Activated naive CD4-positive, alpha-beta T cell (primary cell): Measurements from ENCODE around the gene ABCA8.

Source experiments
- DNase-seq, 4 experiments: peaks; one replicate each; lab custom pipeline; 2025; lab: John Stamatoyannopoulos, UW

ABCA8 gene

GRCh38 chr17:68943123-68943811 is 11.9 kb downstream of the ABCA8 start:
- DNase-seq = no peak

GRCh38 chr17:68942389-68942788 is 12.8 kb downstream of the ABCA8 start:
- no peak for DNase-seq

DNA sequence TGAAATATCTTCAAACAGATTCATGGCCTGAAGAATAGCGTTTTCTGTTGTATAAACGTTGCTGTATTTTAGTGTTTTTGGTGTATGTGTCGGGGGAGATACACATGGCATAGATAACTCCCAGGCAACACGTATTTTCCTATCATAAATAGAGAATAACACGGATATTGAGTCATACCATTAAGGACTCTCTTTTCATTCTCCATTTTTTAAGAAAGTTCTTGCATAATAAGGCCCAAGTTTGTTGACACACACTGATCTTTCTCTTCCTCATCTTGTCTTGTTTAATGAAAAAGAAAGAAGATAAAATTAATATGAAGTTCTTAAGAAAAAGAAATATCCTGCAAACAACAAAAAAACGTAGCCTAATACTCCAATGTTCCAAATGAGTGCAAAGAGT is 13.4 kb downstream of the ABCA8 start:
- DNase-seq = no peak

DNA sequence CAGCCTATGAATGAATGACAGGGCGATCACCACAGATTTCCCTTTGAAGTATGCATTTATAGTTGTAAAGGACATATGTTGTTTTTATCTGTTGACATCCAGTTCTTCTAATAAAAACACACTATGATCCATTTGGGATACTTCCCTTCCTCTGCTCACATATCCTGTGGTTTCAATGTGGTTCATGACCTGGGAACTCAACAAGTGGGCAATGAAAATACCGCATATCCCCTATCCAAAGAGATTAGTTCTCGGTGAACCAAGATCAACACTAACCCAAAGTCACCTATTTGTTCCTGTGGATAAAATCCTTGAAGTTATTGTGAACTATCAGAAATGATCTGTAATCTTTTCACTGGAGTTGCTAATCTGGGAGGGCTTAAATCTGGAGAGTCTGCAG is 16.0 kb downstream of the ABCA8 start:
- DNase-seq = no peak

- no peak for DNase-seq
Observed at GRCh38 chr17:68937890-68938514, 17.2 kb downstream of the ABCA8 start.

GRCh38 chr17:68927516-68927915 is 27.7 kb downstream of the ABCA8 start:
- DNase-seq = no peak

- DNase-seq = no peak
Observed at GRCh38 chr17:68924793-68925720, 30.1 kb downstream of the ABCA8 start.

DNA sequence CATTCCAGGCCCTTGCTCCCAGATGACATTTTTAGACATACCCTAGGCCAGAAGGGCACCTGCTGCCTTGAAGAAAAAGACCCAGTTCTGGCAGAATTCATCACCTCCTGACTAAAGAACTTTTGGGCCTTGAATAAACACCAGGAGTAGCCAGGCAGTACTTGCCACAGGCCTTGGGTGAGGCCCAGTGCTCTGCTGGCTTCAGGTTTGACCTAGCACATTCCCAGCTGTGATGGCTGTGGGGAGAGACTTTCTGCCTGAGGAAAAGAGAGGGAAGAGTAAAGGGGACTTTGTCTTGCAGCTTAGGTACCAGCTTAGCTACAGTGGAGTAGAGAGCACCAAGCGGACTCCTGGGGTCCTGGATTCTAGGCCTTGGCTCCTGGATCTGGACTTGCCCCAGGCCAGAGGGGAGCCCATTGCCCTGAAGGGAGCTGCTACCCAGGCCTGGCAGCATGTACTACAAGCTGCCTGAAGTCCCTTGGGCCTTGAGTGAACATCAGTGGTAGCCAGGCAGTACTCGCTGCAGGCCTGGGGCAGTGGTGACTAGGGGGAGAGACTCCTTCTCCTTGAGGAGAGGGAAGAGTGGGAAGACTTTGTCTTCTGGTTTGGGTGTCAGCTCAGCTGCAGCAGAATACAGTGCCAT is 44.3 kb downstream of the ABCA8 start:
- no peak for DNase-seq

GRCh38 chr17:68910251-68910705 is 44.9 kb downstream of the ABCA8 start:
- no peak for DNase-seq

GRCh38 chr17:68909066-68909465 is 46.1 kb downstream of the ABCA8 start:
- no peak for DNase-seq

DNA sequence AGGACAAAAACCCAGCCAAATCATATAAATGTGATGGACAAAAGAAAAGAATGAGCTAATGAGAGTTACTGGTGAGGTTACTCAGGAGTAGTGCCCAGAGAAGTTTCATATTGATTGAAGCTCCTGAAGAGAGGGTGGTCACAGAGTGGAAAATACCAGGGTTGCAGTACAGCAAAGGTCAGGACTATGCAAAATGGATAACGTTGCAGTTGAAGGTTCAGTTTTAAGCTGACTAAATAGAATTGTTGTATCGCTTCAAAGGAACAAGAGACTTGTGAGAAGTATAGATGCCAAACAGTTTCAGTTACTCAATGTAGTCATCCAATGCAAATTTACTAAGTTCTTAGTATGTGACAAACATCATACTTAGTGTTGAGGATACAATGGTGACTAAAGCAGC is 47.1 kb downstream of the ABCA8 start:
- DNase-seq = no peak

DNA sequence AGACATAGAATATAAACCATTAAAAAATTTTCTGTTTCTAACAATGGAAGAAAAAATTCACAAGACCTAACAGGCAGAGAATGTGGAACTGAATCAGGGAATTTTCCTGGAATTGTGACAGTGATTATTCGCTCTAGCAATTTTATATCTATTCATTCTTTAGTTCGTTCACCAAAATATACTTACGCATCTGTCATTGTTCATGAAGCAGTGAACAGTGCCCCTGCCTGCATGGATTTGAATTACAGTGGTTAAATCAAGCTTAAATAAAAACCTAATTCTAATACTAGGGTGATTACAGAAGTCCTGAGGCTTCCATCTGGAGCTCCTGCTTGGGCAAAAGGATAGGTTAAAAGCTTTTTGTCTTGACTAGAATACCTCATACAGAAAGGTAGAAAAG is 48.6 kb downstream of the ABCA8 start:
- DNase-seq = no peak

DNA sequence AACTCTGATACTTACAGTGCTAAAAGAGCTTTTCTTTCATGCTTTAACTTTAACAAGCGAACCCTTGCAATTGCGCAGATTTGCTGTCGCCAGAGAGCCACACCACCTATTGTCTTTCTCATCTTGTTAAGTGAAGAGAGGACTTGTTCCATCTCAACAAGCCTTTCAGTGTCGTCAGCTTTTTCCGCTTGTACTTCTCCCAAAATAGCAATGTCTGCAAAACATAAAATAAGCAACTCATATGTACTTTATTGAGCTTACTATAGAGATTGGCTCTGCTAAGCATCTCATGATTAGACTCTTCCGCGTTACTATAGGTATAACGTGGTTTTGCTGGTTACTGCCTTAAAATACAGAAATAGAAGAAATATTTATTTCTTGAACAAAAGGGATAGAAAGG is 51.9 kb downstream of the ABCA8 start:
- no peak for DNase-seq

- DNase-seq = no peak
Observed at GRCh38 chr17:68897557-68897956, 57.6 kb downstream of the ABCA8 start.

DNA sequence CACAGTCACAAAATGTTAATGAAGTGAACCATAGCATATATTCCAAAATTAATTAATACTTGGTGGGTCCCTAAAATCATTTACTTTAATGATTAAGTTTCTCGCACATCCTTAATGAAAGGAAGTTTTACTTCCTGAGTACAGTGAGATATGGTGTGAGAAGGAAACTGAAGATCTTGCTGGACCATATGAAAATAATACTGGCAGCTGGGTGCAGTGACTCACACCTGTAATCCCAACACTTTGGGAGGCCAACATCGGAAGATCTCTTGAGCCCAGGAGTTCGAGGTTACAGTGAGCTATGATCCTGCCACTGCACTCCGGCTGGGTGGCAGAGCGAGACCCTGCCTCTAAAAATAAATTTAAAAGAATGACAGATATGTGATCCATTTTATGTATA is 62.5 kb downstream of the ABCA8 start:
- DNase-seq = no peak

GRCh38 chr17:68892193-68892592 is 63.0 kb downstream of the ABCA8 start:
- no peak for DNase-seq

DNA sequence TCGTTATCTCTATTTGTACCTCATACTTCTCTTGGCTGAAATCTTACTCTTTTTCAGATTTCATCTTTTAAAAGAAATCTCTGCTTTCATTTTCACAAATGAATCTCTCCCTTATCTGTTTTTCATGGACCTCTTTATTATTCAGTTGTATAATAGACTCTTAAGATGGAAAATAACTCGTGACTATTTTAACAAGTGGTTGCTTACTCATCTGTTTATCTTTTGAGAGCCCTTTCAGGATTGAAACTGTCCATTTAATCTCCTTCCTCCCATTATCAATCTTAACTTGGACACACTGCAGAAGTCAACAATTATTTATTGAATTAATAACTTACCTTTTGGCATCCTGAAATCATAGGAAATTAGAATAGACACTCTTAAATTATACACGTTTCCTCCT is 68.8 kb downstream of the ABCA8 start:
- no peak for DNase-seq

DNA sequence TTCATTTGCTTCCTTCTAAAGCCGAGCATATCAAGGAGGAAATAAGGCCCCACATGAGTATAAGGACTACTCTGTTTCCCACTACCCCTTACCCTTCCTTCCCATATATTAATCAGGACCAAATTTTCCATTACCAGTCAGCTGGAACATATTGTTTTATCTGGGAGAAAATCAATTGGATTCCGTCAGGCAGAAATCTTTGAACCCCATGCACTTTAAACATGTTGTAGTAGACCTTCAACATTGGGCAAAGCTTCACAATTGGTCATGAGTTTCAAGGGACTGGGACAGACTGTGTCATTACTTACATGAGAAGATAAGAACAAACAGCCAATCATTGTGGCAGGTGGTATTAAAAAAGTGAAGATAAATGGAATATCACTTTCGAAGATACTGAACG is 70.3 kb downstream of the ABCA8 start:
- no peak for DNase-seq

GRCh38 chr17:68878226-68878885 is 76.8 kb downstream of the ABCA8 start:
- no peak for DNase-seq

- no peak for DNase-seq
Observed at GRCh38 chr17:68871447-68871846, 83.7 kb downstream of the ABCA8 start.

DNA sequence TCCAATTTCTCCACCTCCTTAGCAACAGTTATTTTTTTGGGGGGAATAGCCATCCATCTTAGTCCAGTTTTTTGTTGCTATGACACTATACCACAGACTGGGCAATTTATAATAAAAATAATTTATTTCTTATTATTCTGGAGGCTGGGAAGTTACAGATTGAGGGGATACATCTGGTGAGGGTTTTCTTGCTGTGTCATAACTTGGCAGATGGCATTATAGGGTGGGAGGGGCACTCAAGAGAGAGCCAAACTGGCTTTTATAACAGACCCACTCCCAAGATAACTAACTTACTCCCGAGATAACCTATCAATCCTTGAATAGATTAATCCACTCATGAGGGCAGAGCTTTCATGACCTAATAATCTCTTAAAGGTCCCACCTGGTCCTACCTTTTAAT is 84.2 kb downstream of the ABCA8 start:
- no peak for DNase-seq
